Measurements from ENCODE around the gene RNF7.

DNA sequence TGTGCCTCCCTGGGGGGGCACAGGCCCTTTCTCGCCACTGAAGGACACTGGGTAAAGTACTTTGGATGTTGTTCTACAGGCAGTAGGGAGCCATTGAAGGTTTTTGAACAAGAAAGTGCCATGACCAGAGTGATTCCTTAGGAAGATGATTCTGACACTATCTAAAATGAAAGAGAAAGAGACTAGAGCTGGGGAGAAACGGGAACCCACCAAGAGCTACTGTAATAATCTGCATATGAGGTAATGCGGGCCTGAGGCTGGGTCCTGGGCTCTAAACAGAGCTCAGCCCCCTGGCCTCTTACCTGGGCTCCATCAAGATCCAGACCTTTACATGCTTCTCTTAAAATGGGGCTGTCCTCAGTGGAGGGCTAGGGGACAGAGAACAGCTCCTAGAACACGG, 50.1 kb downstream of the RNF7 start:
- TF ChIP-seq, protein P1, sequence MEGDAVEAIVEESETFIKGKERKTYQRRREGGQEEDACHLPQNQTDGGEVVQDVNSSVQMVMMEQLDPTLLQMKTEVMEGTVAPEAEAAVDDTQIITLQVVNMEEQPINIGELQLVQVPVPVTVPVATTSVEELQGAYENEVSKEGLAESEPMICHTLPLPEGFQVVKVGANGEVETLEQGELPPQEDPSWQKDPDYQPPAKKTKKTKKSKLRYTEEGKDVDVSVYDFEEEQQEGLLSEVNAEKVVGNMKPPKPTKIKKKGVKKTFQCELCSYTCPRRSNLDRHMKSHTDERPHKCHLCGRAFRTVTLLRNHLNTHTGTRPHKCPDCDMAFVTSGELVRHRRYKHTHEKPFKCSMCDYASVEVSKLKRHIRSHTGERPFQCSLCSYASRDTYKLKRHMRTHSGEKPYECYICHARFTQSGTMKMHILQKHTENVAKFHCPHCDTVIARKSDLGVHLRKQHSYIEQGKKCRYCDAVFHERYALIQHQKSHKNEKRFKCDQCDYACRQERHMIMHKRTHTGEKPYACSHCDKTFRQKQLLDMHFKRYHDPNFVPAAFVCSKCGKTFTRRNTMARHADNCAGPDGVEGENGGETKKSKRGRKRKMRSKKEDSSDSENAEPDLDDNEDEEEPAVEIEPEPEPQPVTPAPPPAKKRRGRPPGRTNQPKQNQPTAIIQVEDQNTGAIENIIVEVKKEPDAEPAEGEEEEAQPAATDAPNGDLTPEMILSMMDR (IDR thresholded peaks at IDR 0.05 in 4 of 5, conservative IDR thresholded peaks at IDR 0.05 in 1 of 5), result no peak
- TF ChIP-seq POLR2A (IDR thresholded peaks at IDR 0.05), result no peak
